Measurements from ENCODE around the gene FBXL3. TPM values are rescaled to one million over a fixed set of nuclear protein-coding genes. Genes with fewer than 3 reads are reported as not detected.

FBXL3 gene
- polyA plus RNA-seq, 1 donor from 2014 or later: 44.1 TPM

DNA sequence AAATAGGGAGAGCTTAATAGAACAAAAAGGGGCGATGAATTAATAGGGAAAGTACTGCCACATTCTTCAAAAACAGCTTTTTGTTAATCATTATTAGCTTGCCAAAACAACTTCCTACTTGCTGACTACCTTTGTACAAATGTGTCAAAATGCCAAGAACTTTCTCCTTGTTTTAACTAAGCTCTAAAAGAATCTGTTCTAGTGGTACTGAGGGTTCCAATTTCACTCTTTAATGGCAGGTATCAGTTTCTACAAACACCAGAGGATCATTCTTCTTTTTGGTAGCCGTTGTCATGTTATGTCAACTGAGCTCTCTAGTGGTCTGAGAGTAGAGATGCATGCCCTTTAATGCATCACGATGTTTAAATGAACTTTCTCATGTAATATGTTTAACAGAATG is 29.4 kb upstream of the FBXL3 start:
- H3K27me3 ChIP-seq (ENCODE audit: insufficient read depth, low read depth, low read length): no peaks in the 10 kb centered on the region
- no peak overlapping the region for H3K9ac ChIP-seq (ENCODE audit: low read length)
- H3K4me2 ChIP-seq (ENCODE audit: low read length): no peak overlapping the region
- H3K79me2 ChIP-seq (replicated peaks; ENCODE audit: insufficient read depth, low read length): no peaks in the 10 kb centered on the region
- no peak overlapping the region for H3K4me3 ChIP-seq (ENCODE audit: low read length)
- no peaks in the 10 kb centered on the region for H3F3A ChIP-seq (ENCODE audit: insufficient read depth, low read length, poor library complexity, severe bottlenecking)
- H2AFZ ChIP-seq (ENCODE audit: low read depth, low read length): no peak overlapping the region
- no peak overlapping the region for H3K27ac ChIP-seq (ENCODE audit: low read length)
- no peaks in the 10 kb centered on the region for H4K20me1 ChIP-seq (ENCODE audit: insufficient read depth)
- H3K9me2 ChIP-seq (ENCODE audit: insufficient read depth, low read length): no peaks in the 10 kb centered on the region
- H3K9me3 ChIP-seq (ENCODE audit: low read length): no peaks in the 10 kb centered on the region
- peaks cover 10% of the 10 kb centered on the region for H3K36me3 ChIP-seq (ENCODE audit: insufficient read depth, low read length)
- TF ChIP-seq, protein P1, sequence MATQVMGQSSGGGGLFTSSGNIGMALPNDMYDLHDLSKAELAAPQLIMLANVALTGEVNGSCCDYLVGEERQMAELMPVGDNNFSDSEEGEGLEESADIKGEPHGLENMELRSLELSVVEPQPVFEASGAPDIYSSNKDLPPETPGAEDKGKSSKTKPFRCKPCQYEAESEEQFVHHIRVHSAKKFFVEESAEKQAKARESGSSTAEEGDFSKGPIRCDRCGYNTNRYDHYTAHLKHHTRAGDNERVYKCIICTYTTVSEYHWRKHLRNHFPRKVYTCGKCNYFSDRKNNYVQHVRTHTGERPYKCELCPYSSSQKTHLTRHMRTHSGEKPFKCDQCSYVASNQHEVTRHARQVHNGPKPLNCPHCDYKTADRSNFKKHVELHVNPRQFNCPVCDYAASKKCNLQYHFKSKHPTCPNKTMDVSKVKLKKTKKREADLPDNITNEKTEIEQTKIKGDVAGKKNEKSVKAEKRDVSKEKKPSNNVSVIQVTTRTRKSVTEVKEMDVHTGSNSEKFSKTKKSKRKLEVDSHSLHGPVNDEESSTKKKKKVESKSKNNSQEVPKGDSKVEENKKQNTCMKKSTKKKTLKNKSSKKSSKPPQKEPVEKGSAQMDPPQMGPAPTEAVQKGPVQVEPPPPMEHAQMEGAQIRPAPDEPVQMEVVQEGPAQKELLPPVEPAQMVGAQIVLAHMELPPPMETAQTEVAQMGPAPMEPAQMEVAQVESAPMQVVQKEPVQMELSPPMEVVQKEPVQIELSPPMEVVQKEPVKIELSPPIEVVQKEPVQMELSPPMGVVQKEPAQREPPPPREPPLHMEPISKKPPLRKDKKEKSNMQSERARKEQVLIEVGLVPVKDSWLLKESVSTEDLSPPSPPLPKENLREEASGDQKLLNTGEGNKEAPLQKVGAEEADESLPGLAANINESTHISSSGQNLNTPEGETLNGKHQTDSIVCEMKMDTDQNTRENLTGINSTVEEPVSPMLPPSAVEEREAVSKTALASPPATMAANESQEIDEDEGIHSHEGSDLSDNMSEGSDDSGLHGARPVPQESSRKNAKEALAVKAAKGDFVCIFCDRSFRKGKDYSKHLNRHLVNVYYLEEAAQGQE (IDR thresholded peaks at IDR 0.05; ENCODE audit: borderline replicate concordance): no peak
- TF ChIP-seq EP300 (conservative IDR thresholded peaks at IDR 0.05; ENCODE audit: poor library complexity, severe bottlenecking) (no peak), RAD21 (conservative IDR thresholded peaks at IDR 0.05) (no peak), MXI1 (conservative IDR thresholded peaks at IDR 0.05; ENCODE audit: poor library complexity, severe bottlenecking) (no peak), TAF1 (IDR thresholded peaks at IDR 0.05; ENCODE audit: low read depth) (no peak), SMC3 (conservative IDR thresholded peaks at IDR 0.05; ENCODE audit: poor library complexity) (no peak), EZH2 (IDR thresholded peaks at IDR 0.05; ENCODE audit: borderline replicate concordance, insufficient read depth, low read length, poor library complexity, severe bottlenecking) (no peak), POLR2AphosphoS5 (IDR thresholded peaks at IDR 0.05) (no peak)
- TF ChIP-seq, protein P2, sequence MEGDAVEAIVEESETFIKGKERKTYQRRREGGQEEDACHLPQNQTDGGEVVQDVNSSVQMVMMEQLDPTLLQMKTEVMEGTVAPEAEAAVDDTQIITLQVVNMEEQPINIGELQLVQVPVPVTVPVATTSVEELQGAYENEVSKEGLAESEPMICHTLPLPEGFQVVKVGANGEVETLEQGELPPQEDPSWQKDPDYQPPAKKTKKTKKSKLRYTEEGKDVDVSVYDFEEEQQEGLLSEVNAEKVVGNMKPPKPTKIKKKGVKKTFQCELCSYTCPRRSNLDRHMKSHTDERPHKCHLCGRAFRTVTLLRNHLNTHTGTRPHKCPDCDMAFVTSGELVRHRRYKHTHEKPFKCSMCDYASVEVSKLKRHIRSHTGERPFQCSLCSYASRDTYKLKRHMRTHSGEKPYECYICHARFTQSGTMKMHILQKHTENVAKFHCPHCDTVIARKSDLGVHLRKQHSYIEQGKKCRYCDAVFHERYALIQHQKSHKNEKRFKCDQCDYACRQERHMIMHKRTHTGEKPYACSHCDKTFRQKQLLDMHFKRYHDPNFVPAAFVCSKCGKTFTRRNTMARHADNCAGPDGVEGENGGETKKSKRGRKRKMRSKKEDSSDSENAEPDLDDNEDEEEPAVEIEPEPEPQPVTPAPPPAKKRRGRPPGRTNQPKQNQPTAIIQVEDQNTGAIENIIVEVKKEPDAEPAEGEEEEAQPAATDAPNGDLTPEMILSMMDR (IDR thresholded peaks at IDR 0.05; ENCODE audit: poor library complexity, severe bottlenecking): no peak

DNA sequence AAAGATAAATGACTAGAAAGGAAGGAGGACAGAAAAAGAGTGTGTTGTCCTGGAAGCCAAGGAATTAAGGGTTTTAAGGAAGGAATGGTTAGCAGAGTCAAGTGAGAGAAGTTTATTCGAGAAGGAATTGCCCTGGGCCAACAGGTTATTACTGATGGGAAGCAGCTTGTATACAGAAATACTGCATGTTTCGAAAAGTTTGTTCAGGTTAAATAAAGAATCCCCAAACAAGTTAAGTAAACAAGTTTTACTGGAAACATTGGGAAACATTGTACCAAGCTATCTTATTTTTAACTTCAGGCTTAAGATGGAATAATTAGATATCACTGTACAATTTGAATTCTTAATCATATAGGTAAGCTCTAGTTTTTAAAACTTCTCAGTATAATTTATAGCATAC is 28.2 kb upstream of the FBXL3 start:
- no peaks in the 10 kb centered on the region for H3K79me2 ChIP-seq (replicated peaks; ENCODE audit: insufficient read depth, low read length)
- peaks cover 10% of the 10 kb centered on the region for H3K36me3 ChIP-seq (ENCODE audit: insufficient read depth, low read length)
- H4K20me1 ChIP-seq (ENCODE audit: insufficient read depth): no peaks in the 10 kb centered on the region
- H2AFZ ChIP-seq (ENCODE audit: low read depth, low read length): no peak overlapping the region
- TF ChIP-seq EP300 (conservative IDR thresholded peaks at IDR 0.05; ENCODE audit: poor library complexity, severe bottlenecking): no peak
- TF ChIP-seq RAD21 (conservative IDR thresholded peaks at IDR 0.05): no peak
- no peak for TF ChIP-seq SMC3 (conservative IDR thresholded peaks at IDR 0.05; ENCODE audit: poor library complexity)
- TF ChIP-seq, protein P2 (IDR thresholded peaks at IDR 0.05; ENCODE audit: poor library complexity, severe bottlenecking): no peak
- TF ChIP-seq MXI1 (conservative IDR thresholded peaks at IDR 0.05; ENCODE audit: poor library complexity, severe bottlenecking): no peak
- TF ChIP-seq, protein P1 (IDR thresholded peaks at IDR 0.05; ENCODE audit: borderline replicate concordance): no peak
- H3F3A ChIP-seq (ENCODE audit: insufficient read depth, low read length, poor library complexity, severe bottlenecking): no peaks in the 10 kb centered on the region
- H3K9me3 ChIP-seq (ENCODE audit: low read length): no peaks in the 10 kb centered on the region
- H3K9me2 ChIP-seq (ENCODE audit: insufficient read depth, low read length): no peaks in the 10 kb centered on the region
- H3K27ac ChIP-seq (ENCODE audit: low read length): no peak overlapping the region
- no peak overlapping the region for H3K4me3 ChIP-seq (ENCODE audit: low read length)
- H3K9ac ChIP-seq (ENCODE audit: low read length): no peak overlapping the region
- H3K4me2 ChIP-seq (ENCODE audit: low read length): no peak overlapping the region
- no peaks in the 10 kb centered on the region for H3K27me3 ChIP-seq (ENCODE audit: insufficient read depth, low read depth, low read length)

Measured in neural cell (in vitro differentiated cells).